SK-N-DZ (cell line): ENCODE measurements around the gene CX3CL1.
"Not testable (repeated sequence)": the region's sequence is repeated elsewhere in the genome, so short reads cannot be mapped to it uniquely, and the experiment has no call there.

Source experiments
- DNase-seq: peaks from one replicate; pipeline ENCODE4 v3.0.0-alpha.2; 2015; ENCODE audit warnings: low spot score

The CX3CL1 gene

DNA sequence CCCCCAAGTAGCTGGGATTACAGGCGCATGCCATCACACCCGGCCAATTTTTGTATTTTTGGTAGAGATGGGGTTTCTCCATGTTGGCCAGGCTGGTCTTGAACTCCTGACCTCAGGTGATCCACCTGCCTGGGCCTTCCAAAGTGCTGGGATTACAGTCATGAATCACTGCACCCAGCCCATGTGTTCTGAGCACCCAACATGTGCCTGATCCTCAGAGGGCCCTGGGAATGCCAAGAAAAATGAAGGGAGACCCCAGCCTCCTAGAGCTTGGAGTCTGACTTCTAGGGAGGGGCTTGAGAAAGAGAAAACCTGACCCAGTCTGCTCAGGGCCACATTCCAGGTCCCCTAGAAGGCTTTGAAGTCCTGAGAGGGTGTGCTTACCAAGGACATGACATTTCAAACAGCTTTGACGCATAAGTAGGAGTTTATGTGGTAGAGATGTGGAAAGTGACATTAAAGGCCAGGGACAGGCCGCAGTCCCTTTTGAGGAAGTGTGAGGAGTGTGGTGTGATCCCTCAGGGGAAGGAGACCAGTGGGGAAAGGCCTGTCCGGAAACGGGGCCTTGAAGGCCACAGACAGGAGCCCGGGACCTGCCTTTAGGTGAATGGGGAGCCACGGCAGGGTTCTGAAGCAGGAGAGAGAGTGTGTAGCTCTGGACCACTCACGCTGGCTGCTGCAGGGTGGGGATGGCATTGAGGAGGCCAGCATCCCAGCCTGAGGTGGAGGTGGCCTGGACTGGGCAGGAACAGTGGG lies 14.8 kb upstream of the CX3CL1 start:
- no peak for DNase-seq

- no peak for DNase-seq
Measured at GRCh38 chr16:57358086-57358420, 14.2 kb upstream of the CX3CL1 start.

DNA sequence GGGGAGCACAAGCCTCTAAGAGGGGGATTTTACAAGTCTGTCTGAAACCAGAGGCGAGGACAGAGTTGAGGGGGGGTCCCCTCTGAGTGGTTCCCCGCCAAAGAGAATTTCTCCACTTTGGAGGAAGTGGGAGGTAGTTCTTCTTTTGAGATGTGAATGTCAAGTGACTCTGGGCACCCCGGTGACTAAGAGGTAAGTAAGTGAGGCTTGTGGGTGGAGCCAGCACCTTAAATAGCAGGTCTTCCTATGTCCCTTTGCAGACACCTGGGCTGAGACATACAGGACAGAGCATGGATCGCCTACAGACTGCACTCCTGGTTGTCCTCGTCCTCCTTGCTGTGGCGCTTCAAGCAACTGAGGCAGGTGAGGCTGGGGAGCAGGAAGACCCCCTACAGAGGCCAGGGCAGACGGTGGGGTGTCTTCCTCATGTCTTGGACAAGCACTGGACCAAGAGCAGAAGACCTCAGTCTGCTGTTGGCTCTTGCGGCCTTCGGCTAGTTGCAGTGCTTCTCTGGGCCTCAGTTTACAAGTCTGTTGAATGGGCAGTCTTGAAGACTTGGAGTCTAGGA lies 13.7 kb upstream of the CX3CL1 start, which contains the start of gene CCL22:
TSS of gene CCL22 (plus strand) at position 257 of the 569 bp plus-strand sequence. CDS start at position 291, 34 bp downstream.
- DNase-seq, result no peak

DNA sequence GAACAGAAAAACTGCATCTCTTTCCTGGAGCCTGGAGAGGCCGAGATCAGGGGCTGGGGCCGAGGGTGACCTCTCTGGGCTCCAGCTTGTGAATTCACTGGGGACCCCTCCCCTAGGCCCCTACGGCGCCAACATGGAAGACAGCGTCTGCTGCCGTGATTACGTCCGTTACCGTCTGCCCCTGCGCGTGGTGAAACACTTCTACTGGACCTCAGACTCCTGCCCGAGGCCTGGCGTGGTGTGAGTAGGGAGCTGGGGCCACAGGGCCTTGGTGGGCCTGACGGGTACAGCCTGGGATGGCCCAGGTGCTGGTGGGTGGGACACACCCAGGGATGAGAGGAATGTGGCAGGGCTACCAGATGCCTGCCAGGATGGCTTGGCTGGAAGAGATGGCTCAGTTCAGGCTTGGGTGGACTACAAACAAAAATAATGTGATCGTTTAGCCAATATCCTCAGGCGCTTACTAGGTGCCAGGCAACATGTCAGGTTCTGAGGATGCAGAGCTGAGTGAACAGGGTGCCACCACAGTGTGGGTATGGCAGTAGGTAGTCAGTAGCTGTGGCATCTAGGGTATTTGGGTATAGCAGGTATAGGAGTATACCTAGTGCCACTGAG lies 11.9 kb upstream of the CX3CL1 start:
- no peak for DNase-seq

DNA sequence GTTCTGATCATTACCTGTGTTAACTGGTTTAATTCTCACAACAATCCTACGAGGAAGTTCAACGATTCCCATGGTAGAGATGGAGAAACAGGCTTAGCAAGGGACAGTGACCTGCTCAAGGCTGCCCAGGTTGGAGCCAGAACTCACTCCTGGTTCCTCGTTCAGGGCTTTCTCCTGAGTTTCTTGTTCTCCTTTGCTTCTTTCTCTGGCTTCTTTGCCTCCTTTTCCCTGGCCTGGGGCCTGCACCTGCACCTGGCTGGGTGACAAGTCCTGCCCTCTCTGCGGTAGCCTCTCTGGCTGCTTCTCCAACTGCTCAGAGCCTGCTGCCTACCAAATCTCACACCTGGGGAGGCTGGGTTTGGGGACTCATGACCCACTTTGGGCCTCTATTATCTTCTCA lies 10.9 kb upstream of the CX3CL1 start:
- no peak for DNase-seq

DNA sequence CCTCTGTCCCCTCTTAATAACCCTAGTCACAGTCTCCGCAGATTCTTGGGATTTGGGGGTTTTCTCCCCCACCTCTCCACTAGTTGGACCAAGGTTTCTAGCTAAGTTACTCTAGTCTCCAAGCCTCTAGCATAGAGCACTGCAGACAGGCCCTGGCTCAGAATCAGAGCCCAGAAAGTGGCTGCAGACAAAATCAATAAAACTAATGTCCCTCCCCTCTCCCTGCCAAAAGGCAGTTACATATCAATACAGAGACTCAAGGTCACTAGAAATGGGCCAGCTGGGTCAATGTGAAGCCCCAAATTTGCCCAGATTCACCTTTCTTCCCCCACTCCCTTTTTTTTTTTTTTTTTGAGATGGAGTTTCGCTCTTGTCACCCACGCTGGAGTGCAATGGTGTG lies 8.1 kb upstream of the CX3CL1 start:
- no peak for DNase-seq

- DNase-seq, result no peak
Measured at GRCh38 chr16:57366544-57367040, 5.7 kb upstream of the CX3CL1 start.

- no peak for DNase-seq
Measured at GRCh38 chr16:57367116-57367752, 5.1 kb upstream of the CX3CL1 start.

- no peak for DNase-seq
Measured at GRCh38 chr16:57371494-57372371, 557 bp upstream of the CX3CL1 start.

GRCh38 chr16:57373117-57373947 lies 1.0 kb downstream of the CX3CL1 start:
- DNase-seq, result no peak

- no peak for DNase-seq
Measured at GRCh38 chr16:57374067-57374534, 1.8 kb downstream of the CX3CL1 start.

- not testable (repeated sequence) for DNase-seq
Measured at GRCh38 chr16:57374925-57375465, 2.7 kb downstream of the CX3CL1 start.

DNA sequence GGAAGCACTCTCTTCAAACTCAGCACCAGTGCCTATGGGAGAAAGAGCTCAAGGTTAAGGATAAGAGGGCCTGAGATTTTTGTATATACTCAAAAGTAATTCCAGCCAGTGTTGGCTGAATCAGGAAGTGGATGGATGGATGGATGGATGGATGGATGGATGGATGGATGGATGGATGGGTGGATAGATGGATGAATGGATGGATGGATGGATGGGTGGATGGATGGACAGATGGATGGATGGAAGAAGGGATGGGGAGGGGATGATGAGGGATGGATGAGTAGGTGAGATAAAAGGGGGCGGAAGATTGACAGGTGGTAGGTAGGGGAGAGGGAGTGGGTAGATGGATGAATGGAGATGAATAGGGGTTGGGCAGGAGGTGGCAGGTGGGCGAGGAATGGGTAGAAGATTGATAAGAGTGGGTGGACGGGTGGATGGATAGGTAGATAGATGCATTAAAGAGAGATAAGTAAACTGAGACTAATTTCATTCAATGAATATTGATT lies 4.1 kb downstream of the CX3CL1 start:
- no peak for DNase-seq

GRCh38 chr16:57377080-57377841 lies 5.0 kb downstream of the CX3CL1 start:
- DNase-seq, result peak; percentile 74

DNA sequence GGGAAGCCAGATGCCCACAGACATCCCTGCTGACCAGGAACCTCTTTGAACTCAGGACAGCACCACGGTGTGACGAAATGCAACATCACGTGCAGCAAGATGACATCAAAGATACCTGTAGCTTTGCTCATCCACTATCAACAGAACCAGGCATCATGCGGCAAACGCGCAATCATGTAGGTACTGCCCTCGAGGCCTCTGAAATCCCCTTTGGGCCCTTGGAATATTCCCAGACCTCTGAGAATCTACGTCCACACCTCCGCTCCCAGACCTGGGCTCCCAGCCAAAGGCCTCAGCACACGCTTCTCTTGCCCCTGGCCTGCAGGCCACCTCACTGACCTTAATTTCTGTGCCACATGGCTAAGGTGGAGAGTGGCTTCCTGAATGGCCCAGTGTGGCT lies 7.3 kb downstream of the CX3CL1 start:
- DNase-seq, result no peak

DNA sequence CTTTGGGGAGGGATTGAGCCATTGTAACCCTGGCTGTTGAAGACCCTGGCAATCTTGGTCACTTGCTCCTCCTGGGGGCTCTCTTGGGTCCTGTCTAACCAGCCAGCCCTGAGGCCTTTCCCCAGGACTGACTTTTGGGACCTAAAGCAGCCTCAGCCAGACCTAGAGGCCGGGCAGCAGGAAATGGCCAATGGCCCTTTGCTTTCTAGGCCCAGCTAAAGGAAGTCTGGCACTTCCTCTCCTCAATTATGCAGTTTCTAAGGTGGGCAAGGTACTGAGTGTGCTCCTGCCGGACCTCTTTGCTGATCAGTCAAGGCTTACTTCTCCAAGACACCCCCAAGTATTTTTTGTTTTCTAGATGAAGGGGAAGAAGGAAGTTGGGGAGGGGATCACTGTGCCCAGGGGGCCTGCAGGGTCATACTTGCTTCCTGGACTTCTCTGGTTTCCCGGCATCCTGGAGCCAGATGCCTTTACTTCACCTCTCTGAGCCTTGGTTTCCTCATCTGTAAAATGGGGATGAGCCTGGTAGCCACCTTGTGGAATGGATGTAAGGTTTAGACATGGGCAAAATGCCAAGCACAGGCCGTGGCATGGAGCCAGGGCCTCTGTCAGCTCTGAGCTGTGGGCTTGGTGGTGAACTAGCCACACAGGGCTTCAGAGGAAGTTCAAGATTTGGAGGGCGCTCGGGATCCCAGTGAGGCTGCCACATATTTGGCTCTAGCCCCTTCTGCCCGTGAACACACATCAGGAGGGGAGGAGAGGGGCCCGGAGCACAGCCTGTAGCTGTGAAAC lies 8.6 kb downstream of the CX3CL1 start:
- no peak for DNase-seq

DNA sequence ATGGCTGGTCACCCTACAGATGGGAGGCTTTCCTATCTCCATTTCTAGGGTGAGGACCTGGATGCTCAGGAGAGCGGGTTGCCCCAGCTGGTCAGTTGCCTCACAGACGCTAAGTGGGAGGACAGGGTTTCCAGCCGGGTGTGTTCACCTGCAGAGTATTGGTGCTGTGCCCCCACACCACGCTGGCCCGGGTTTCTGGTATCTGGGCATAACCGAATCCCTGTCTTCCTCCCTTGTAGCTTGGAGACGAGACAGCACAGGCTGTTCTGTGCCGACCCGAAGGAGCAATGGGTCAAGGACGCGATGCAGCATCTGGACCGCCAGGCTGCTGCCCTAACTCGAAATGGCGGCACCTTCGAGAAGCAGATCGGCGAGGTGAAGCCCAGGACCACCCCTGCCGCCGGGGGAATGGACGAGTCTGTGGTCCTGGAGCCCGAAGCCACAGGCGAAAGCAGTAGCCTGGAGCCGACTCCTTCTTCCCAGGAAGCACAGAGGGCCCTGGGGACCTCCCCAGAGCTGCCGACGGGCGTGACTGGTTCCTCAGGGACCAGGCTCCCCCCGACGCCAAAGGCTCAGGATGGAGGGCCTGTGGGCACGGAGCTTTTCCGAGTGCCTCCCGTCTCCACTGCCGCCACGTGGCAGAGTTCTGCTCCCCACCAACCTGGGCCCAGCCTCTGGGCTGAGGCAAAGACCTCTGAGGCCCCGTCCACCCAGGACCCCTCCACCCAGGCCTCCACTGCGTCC lies 9.7 kb downstream of the CX3CL1 start:
- no peak for DNase-seq
